Rectal smooth muscle tissue (tissue), 1 donor: ENCODE measurements around the gene SLC22A14.
"Not testable (repeated sequence)": the region's sequence is repeated elsewhere in the genome, so short reads cannot be mapped to it uniquely, and the experiment has no call there.

Source experiments
- H3K27ac ChIP-seq: one replicate; pipeline ENCODE4 v1.7.0; 2013; ENCODE audit warnings: low read depth, low read length, inconsistent platforms
- H3K27me3 ChIP-seq: one replicate; pipeline ENCODE4 v1.7.0; 2013; ENCODE audit warnings: low read length; ENCODE audit not compliant: control insufficient read depth, insufficient read depth
- H3K36me3 ChIP-seq: one replicate; pipeline ENCODE4 v1.7.0; 2013; ENCODE audit warnings: low read length; ENCODE audit not compliant: control insufficient read depth, insufficient read depth
- H3K4me1 ChIP-seq: one replicate; pipeline ENCODE4 v1.7.0; 2013; ENCODE audit warnings: low read length; ENCODE audit not compliant: control insufficient read depth, insufficient read depth
- H3K4me3 ChIP-seq: one replicate; pipeline ENCODE4 v1.7.0; 2013; ENCODE audit warnings: low read length
- H3K9ac ChIP-seq: one replicate; pipeline ENCODE4 v1.7.0; 2013; ENCODE audit warnings: low read length

Gene SLC22A14

GRCh38 chr3:38318766-38319671 lies 36.9 kb downstream of the SLC22A14 start:
- Histone ChIP-seq H3K27me3 (no peaks in the 10 kb centered on the region), H3K9ac (no peak overlapping the region), H3K36me3 (no peaks in the 10 kb centered on the region), H3K4me1 (no peaks in the 10 kb centered on the region), H3K27ac (no peak overlapping the region), H3K4me3 (no peak overlapping the region)

GRCh38 chr3:38320638-38321037 lies 38.5 kb downstream of the SLC22A14 start:
- H3K27ac ChIP-seq, H3K4me3 ChIP-seq, H3K4me1 ChIP-seq, H3K9ac ChIP-seq, H3K36me3 ChIP-seq, H3K27me3 ChIP-seq: not testable (repeated sequence)

- no peaks in the 10 kb centered on the region for H3K36me3 ChIP-seq
- H3K9ac ChIP-seq: no peak overlapping the region
- H3K4me1 ChIP-seq: no peaks in the 10 kb centered on the region
- H3K27me3 ChIP-seq: no peaks in the 10 kb centered on the region
- H3K4me3 ChIP-seq: no peak overlapping the region
- H3K27ac ChIP-seq: no peak overlapping the region
These were observed 41.0 kb downstream of the SLC22A14 start for GRCh38 chr3:38323060-38323459.

GRCh38 chr3:38325256-38325655 lies 43.2 kb downstream of the SLC22A14 start:
- Histone ChIP-seq H3K4me3 (no peak overlapping the region), H3K36me3 (no peaks in the 10 kb centered on the region), H3K9ac (no peak overlapping the region), H3K4me1 (no peaks in the 10 kb centered on the region), H3K27ac (no peak overlapping the region), H3K27me3 (no peaks in the 10 kb centered on the region)

- no peak overlapping the region for H3K4me3 ChIP-seq
- no peaks in the 10 kb centered on the region for H3K36me3 ChIP-seq
- H3K4me1 ChIP-seq: no peaks in the 10 kb centered on the region
- no peak overlapping the region for H3K9ac ChIP-seq
- H3K27ac ChIP-seq: no peak overlapping the region
- H3K27me3 ChIP-seq: no peaks in the 10 kb centered on the region
These were observed 45.4 kb downstream of the SLC22A14 start for GRCh38 chr3:38327335-38328009.

GRCh38 chr3:38331257-38332022 lies 49.3 kb downstream of the SLC22A14 start:
- H3K4me1 ChIP-seq: no peaks in the 10 kb centered on the region
- no peak overlapping the region for H3K9ac ChIP-seq
- no peak overlapping the region for H3K27ac ChIP-seq
- no peaks in the 10 kb centered on the region for H3K36me3 ChIP-seq
- H3K27me3 ChIP-seq: no peaks in the 10 kb centered on the region
- no peak overlapping the region for H3K4me3 ChIP-seq

GRCh38 chr3:38332201-38332600 lies 50.1 kb downstream of the SLC22A14 start:
- no peak overlapping the region for H3K9ac ChIP-seq
- no peak overlapping the region for H3K4me3 ChIP-seq
- no peak overlapping the region for H3K27ac ChIP-seq
- H3K27me3 ChIP-seq: no peaks in the 10 kb centered on the region
- H3K4me1 ChIP-seq: no peaks in the 10 kb centered on the region
- H3K36me3 ChIP-seq: no peaks in the 10 kb centered on the region

GRCh38 chr3:38334142-38335055 lies 52.3 kb downstream of the SLC22A14 start:
- H3K4me3 ChIP-seq: no peak overlapping the region

GRCh38 chr3:38335263-38335662 lies 53.2 kb downstream of the SLC22A14 start:
- Histone ChIP-seq H3K27ac (no peak overlapping the region), H3K27me3 (no peaks in the 10 kb centered on the region), H3K36me3 (no peaks in the 10 kb centered on the region), H3K4me3 (no peak overlapping the region), H3K4me1 (no peaks in the 10 kb centered on the region), H3K9ac (no peak overlapping the region)

More at GRCh38 chr3:38334142-38335055, 52.3 kb downstream of the SLC22A14 start:
- H3K9ac ChIP-seq: no peak overlapping the region
- H3K27ac ChIP-seq: no peak overlapping the region
- no peaks in the 10 kb centered on the region for H3K27me3 ChIP-seq
- H3K36me3 ChIP-seq: no peaks in the 10 kb centered on the region
- no peaks in the 10 kb centered on the region for H3K4me1 ChIP-seq

- Histone ChIP-seq H3K4me1 (no peaks in the 10 kb centered on the region), H3K36me3 (no peaks in the 10 kb centered on the region), H3K4me3 (no peak overlapping the region), H3K27ac (no peak overlapping the region), H3K9ac (no peak overlapping the region), H3K27me3 (no peaks in the 10 kb centered on the region)
These were observed 55.6 kb downstream of the SLC22A14 start for GRCh38 chr3:38337703-38338102.

GRCh38 chr3:38343797-38344594 lies 61.9 kb downstream of the SLC22A14 start:
- H3K4me1 ChIP-seq: no peaks in the 10 kb centered on the region
- no peak overlapping the region for H3K4me3 ChIP-seq
- H3K36me3 ChIP-seq: no peaks in the 10 kb centered on the region
- H3K9ac ChIP-seq: no peak overlapping the region
- H3K27me3 ChIP-seq: no peaks in the 10 kb centered on the region
- H3K27ac ChIP-seq: no peak overlapping the region
